SK-N-SH (cell line): ENCODE measurements around the gene ELP4. TPM values are rescaled to one million over a fixed set of nuclear protein-coding genes. Genes with fewer than 3 reads are reported as not detected.

Source experiments
- CTCF ChIA-PET: fragments of 300-600, 350-600 bp; formaldehyde crosslinking; extraction: SDS; loops from one replicate; lab custom pipeline; 2021; lab: Yijun Ruan, JAX
- POLR2A ChIA-PET: fragments of 350-600 bp; sonication (Branson Sonifier 250); formaldehyde crosslinking; extraction: SDS; loops from one replicate; lab custom pipeline; 2020; ENCODE audit warnings: antibody characterized with exemption, inconsistent platforms; lab: Yijun Ruan, JAX
- DNase-seq: peaks from one replicate; pipeline ENCODE4 v3.0.0; 2012
- H2AFZ ChIP-seq: fragments of 200-600 bp; sonication (generic); 2 replicates; pipeline ENCODE4 v1.8.1; 2016; ENCODE audit warnings: antibody characterized with exemption, mild to moderate bottlenecking, low read depth
- H3F3A ChIP-seq: fragments of 200-600 bp; sonication (generic); replicated peaks from 2 replicates; pipeline ENCODE3; 2016; ENCODE audit warnings: antibody characterized with exemption, mild to moderate bottlenecking; ENCODE audit not compliant: insufficient read depth
- H3K27ac ChIP-seq, 2 experiments: fragments of 200-500 bp in 1 of 2; fragments of 200-600 bp in 1 of 2; sonication (Bioruptor generic) in 1 of 2; sonication (generic), shearing (Covaris generic) in 1 of 2; 2 replicates each; pipeline versions ENCODE4 v1.5.1 to v1.6.1; 2014 to 2016; ENCODE audit warnings: low read depth in 2 of 2, inconsistent platforms in 1 of 2, low read length in 1 of 2, mild to moderate bottlenecking in 1 of 2, mixed read lengths in 1 of 2
- H3K27me3 ChIP-seq: fragments of 200-600 bp; sonication (generic), shearing (Covaris generic); 2 replicates; pipeline ENCODE4 v1.6.1; 2016; ENCODE audit warnings: mixed run types; ENCODE audit not compliant: insufficient read depth
- H3K36me3 ChIP-seq, 2 experiments: fragments of 200-500 bp in 1 of 2; fragments of 200-600 bp in 1 of 2; sonication (Bioruptor generic) in 1 of 2; sonication (generic) in 1 of 2; replicated peaks in 1 of 2; 2 replicates each; pipeline versions ENCODE3 to v1.5.1; 2014 to 2016; ENCODE audit warnings: low read length in 1 of 2, mild to moderate bottlenecking in 1 of 2; ENCODE audit not compliant: insufficient read depth in 2 of 2, control insufficient read depth in 1 of 2
- H3K4me1 ChIP-seq, 2 experiments: fragments of 200-500 bp in 1 of 2; fragments of 200-600 bp in 1 of 2; sonication (Bioruptor generic) in 1 of 2; sonication (generic), shearing (Covaris generic) in 1 of 2; 2 replicates each; pipeline versions ENCODE4 v1.5.1 to v1.6.1; 2014 to 2016; ENCODE audit warnings: low read depth in 1 of 2, low read length in 1 of 2, mixed run types in 1 of 2; ENCODE audit not compliant: insufficient read depth in 2 of 2, control insufficient read depth in 1 of 2
- H3K4me2 ChIP-seq: fragments of 200-600 bp; sonication (generic), shearing (Covaris generic); 2 replicates; pipeline ENCODE4 v1.6.1; 2017; ENCODE audit warnings: mixed run types
- H3K4me3 ChIP-seq, 2 experiments: fragments of 200-500 bp in 1 of 2; fragments of 200-600 bp in 1 of 2; sonication (Bioruptor generic) in 1 of 2; sonication (generic), shearing (Covaris generic) in 1 of 2; 2 replicates each; pipeline versions ENCODE4 v1.5.1 to v1.8.1; 2014 to 2016; ENCODE audit warnings: low read depth in 2 of 2, inconsistent platforms in 1 of 2, low read length in 1 of 2, mild to moderate bottlenecking in 1 of 2, mixed read lengths in 1 of 2, moderate library complexity in 1 of 2
- H3K79me2 ChIP-seq: fragments of 200-600 bp; sonication (generic); 2 replicates; pipeline ENCODE4 v1.8.1; 2017; ENCODE audit warnings: mild to moderate bottlenecking; ENCODE audit not compliant: insufficient read depth
- H3K9ac ChIP-seq: fragments of 200-600 bp; sonication (generic); 2 replicates; pipeline ENCODE4 v1.6.1; 2017; ENCODE audit warnings: mixed run types
- H3K9me2 ChIP-seq: fragments of 200-600 bp; sonication (generic); 2 replicates; pipeline ENCODE4 v1.6.1; 2017; ENCODE audit warnings: mixed run types
- H3K9me3 ChIP-seq: fragments of 200-600 bp; sonication (generic); 2 replicates; pipeline ENCODE4 v1.6.1; 2017; ENCODE audit warnings: mixed run types, mild to moderate bottlenecking, moderate library complexity
- H4K20me1 ChIP-seq: fragments of 200-600 bp; sonication (generic); 2 replicates; pipeline ENCODE4 v1.6.1; 2017; ENCODE audit warnings: mild to moderate bottlenecking, mixed run types; ENCODE audit not compliant: insufficient read depth
- CHD2 ChIP-seq: fragments of 150-350 bp; IDR thresholded peaks from 2 replicates; pipeline ENCODE4 v1.6.1; 2018; ENCODE audit warnings: low read length; ENCODE audit not compliant: partially characterized antibody
- CTCF ChIP-seq: fragments of 200-600 bp; sonication (generic); IDR thresholded peaks from 2 replicates; pipeline ENCODE4 v1.6.1; 2017; ENCODE audit warnings: antibody characterized with exemption, mild to moderate bottlenecking, moderate library complexity
- ELF1 ChIP-seq: IDR thresholded peaks from 2 replicates; pipeline ENCODE4 v1.4.0; 2012
- EP300 ChIP-seq, 2 experiments: IDR thresholded peaks; 2 replicates each; pipeline versions ENCODE4 v1.4.0 to v1.6.1; 2012; ENCODE audit warnings: borderline replicate concordance in 1 of 2, low read depth in 1 of 2, low read length in 1 of 2
- FOSL2 ChIP-seq: IDR thresholded peaks from 2 replicates; pipeline ENCODE4 v1.4.0; 2012; ENCODE audit warnings: low read depth, mild to moderate bottlenecking, moderate library complexity, borderline replicate concordance
- FOXJ3 ChIP-seq: sonication (generic); formaldehyde crosslinking; IDR thresholded peaks from 2 replicates; pipeline ENCODE4 v1.5.1; 2020; ENCODE audit warnings: mild to moderate bottlenecking, missing genetic modification reagents
- FOXM1 ChIP-seq: IDR thresholded peaks from 2 replicates; pipeline ENCODE4 v1.4.0; 2012; ENCODE audit warnings: low read depth, mild to moderate bottlenecking
- GATA2 ChIP-seq: sonication (generic); formaldehyde crosslinking; IDR thresholded peaks from 2 replicates; pipeline ENCODE4 v1.5.0; 2020; ENCODE audit warnings: mild to moderate bottlenecking, missing genetic modification reagents
- JUND ChIP-seq: IDR thresholded peaks from 2 replicates; pipeline ENCODE4 v1.4.0; 2012
- NRF1 ChIP-seq: IDR thresholded peaks from 2 replicates; pipeline ENCODE4 v1.6.1; 2012; ENCODE audit warnings: low read depth, mild to moderate bottlenecking, low read length
- PBX3 ChIP-seq: IDR thresholded peaks from 2 replicates; pipeline ENCODE4; 2012
- POLR2AphosphoS5 ChIP-seq: IDR thresholded peaks from 2 replicates; pipeline ENCODE4 v1.6.1; 2012; ENCODE audit warnings: low read depth, low read length
- RAD21 ChIP-seq: IDR thresholded peaks from 2 replicates; pipeline ENCODE4 v1.6.1; 2012; ENCODE audit warnings: mild to moderate bottlenecking, low read length
- RCOR1 ChIP-seq: fragments of 150-350 bp; IDR thresholded peaks from 2 replicates; pipeline ENCODE4 v1.6.1; 2017; ENCODE audit warnings: antibody characterized with exemption, low read length
- REST ChIP-seq: IDR thresholded peaks from 2 replicates; pipeline ENCODE4 v1.6.1; 2012; ENCODE audit warnings: mild to moderate bottlenecking, low read depth, low read length, moderate library complexity
- RFX5 ChIP-seq: IDR thresholded peaks from 2 replicates; pipeline ENCODE4 v1.6.1; 2012; ENCODE audit warnings: mild to moderate bottlenecking, improper control_type of control experiment, low read length
- TAF1 ChIP-seq: IDR thresholded peaks from 2 replicates; pipeline ENCODE4 v1.6.1; 2012; ENCODE audit warnings: low read depth, mild to moderate bottlenecking, low read length, moderate library complexity, borderline replicate concordance
- TCF12 ChIP-seq: IDR thresholded peaks from 2 replicates; pipeline ENCODE4 v1.4.0; 2012
- TEAD4 ChIP-seq: IDR thresholded peaks from 2 replicates; pipeline ENCODE4 v1.4.0; 2012; ENCODE audit warnings: mild to moderate bottlenecking, borderline replicate concordance; ENCODE audit not compliant: insufficient read depth
- USF2 ChIP-seq: fragments of 150-350 bp; IDR thresholded peaks from 2 replicates; pipeline ENCODE4 v1.6.1; 2017; ENCODE audit warnings: antibody characterized with exemption, low read length, low read depth, borderline replicate concordance
- WGBS: methylation state at CpG from one replicate; pipeline ENCODE4 v1.1.6; 2017; ENCODE audit warnings: low lambda C conversion rate; 5-methylcytosine and 5-hydroxymethylcytosine counted together
- polyA plus RNA-seq, 3 experiments: library from polyadenylated mRNA; depleted of rRNA; stranded (reverse); fragments of >200 nt; gene quantifications; 2 replicates each; pipeline ENCODE4 v1.2.3, GENCODE V29; 2012
- TF ChIP-seq, protein P1 (sequence below): fragments of 150-350 bp; IDR thresholded peaks from 2 replicates; pipeline ENCODE4 v1.6.1; 2016; ENCODE audit warnings: mild to moderate bottlenecking, low read depth, low read length

ELP4 gene
- polyA plus RNA-seq, 1 of the 3 experiments (the other 2 are of a cell fraction): 7.0 TPM

DNA sequence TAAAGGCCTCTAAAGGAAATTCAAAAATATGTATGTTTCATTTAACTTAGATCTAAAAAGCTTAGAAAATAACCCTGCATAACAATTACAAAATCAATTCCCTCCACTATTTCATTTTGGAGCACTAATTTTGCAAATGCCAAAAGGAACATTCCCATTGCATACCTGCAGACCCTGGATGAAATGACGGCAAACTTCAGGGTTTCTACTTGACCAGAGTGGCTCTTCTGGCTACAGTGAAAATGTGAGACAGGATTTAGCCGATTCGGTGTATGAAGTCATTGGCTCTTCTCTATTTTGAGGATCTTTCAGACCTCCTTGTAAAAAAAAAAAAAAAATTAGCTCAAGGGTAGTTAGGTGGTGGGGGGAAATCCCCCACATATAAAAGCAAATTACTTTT, 257.5 kb downstream of the ELP4 start (continued):
- TF ChIP-seq TAF1 (no peak), RCOR1 (no peak)
- TF ChIP-seq, protein P1, sequence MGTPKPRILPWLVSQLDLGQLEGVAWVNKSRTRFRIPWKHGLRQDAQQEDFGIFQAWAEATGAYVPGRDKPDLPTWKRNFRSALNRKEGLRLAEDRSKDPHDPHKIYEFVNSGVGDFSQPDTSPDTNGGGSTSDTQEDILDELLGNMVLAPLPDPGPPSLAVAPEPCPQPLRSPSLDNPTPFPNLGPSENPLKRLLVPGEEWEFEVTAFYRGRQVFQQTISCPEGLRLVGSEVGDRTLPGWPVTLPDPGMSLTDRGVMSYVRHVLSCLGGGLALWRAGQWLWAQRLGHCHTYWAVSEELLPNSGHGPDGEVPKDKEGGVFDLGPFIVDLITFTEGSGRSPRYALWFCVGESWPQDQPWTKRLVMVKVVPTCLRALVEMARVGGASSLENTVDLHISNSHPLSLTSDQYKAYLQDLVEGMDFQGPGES: no peak
- TF ChIP-seq, all 33 proteins: peak for 0

DNA sequence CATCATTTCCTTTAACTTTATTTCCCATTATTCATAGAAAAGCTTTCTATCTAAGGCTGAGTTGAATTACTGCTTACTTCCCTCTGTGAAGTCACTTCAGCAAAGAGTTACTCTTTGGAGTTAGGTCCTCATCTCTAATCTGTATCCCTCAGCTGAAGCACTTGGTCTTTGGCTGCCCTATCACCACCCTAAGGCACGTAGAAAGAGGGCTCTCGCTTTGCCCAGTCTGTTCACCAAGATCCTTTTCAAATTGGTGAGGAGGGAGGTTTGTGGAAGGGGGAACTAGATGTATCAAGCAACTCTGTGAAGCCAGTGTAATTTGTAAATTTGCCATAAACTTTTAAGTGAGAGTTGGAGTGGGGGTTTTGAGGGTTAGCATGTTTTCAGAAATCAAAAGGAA, 258.1 kb downstream of the ELP4 start:
- no peak for TF ChIP-seq ELF1
- no peak for TF ChIP-seq CHD2
- no peak for TF ChIP-seq FOXJ3 (CRISPR knock-in tag)
- TF ChIP-seq FOSL2: no peak
- no peak for TF ChIP-seq GATA2 (CRISPR knock-in tag)
- no peak for TF ChIP-seq FOXM1
- no peak for TF ChIP-seq CTCF
- TF ChIP-seq EP300 (IDR thresholded peaks at IDR 0.05; ENCODE audit: borderline replicate concordance in 1 of 2, low read depth in 1 of 2, low read length in 1 of 2): no peak
- no peak for TF ChIP-seq TCF12
- no peak for TF ChIP-seq RAD21
- TF ChIP-seq TEAD4: no peak
- no peak for TF ChIP-seq USF2
- TF ChIP-seq RFX5: no peak
- no peak for TF ChIP-seq REST
- no peak for TF ChIP-seq JUND
- TF ChIP-seq TAF1: no peak
- TF ChIP-seq NRF1: no peak
- TF ChIP-seq PBX3: no peak
- TF ChIP-seq POLR2AphosphoS5: no peak
- no peak for DNase-seq
- WGBS: 84% methylated on average over 2 of the region's 2 CpGs
- H3K4me1 ChIP-seq: peaks cover 0 to 35% of the 10 kb centered on the region in 2 experiments; a peak in 1 of 4 replicates
- no peaks in the 10 kb centered on the region for H4K20me1 ChIP-seq
- ChIA-PET CTCF (interaction anchor here (0.8 to 0.9 kb wide), 2 partner anchors 91 to 408 kb away, joined by 3 read pairs; no protein-coding TSS in a partner anchor), POLR2A (no interaction called here)
- H2AFZ ChIP-seq: no peak overlapping the region
- H3K27ac ChIP-seq: no peak overlapping the region
- no peaks in the 10 kb centered on the region for H3K27me3 ChIP-seq
- H3F3A ChIP-seq: no peaks in the 10 kb centered on the region
- H3K4me3 ChIP-seq: no peak overlapping the region
- H3K79me2 ChIP-seq: no peaks in the 10 kb centered on the region
- no peaks in the 10 kb centered on the region for H3K9me3 ChIP-seq
- H3K9me2 ChIP-seq: no peaks in the 10 kb centered on the region
- no peaks in the 10 kb centered on the region for H3K36me3 ChIP-seq
- H3K9ac ChIP-seq: no peak overlapping the region
- no peak overlapping the region for H3K4me2 ChIP-seq
